A549 (cell line): ENCODE results near the gene MED13L. TPM values are rescaled to one million over a fixed set of nuclear protein-coding genes. Genes with fewer than 3 reads are reported as not detected.

Experiments used
- ATAC-seq, 2 experiments: fragments of 200-7000 bp in 1 of 2; fragments of >200 bp in 1 of 2; cut with Nextera tagmentation in 1 of 2; cut with Tn5 transposase in 1 of 2; 3 replicates each; pipeline versions ENCODE4 v1.8.0 to v1.9.1; 2018 to 2020; ENCODE audit warnings: mild to moderate bottlenecking in 1 of 2, moderate library complexity in 1 of 2
- CTCF ChIA-PET: fragments of 300-600 bp; sonication (Branson Sonifier 250); formaldehyde crosslinking; extraction: SDS; loops from one replicate; lab custom pipeline; 2021; ENCODE audit warnings: antibody characterized with exemption, inconsistent platforms; lab: Yijun Ruan, JAX
- POLR2A ChIA-PET: fragments of 350-600 bp; formaldehyde crosslinking; extraction: SDS; loops from one replicate; lab custom pipeline; 2021; ENCODE audit warnings: antibody characterized with exemption, inconsistent platforms; lab: Yijun Ruan, JAX
- DNase-seq, 2 experiments: peaks; one replicate each; pipeline versions ENCODE4 v3.0.0 to v3.0.0-alpha.2; 2011 to 2016; ENCODE audit warnings: low read depth in 1 of 2, low spot score in 1 of 2
- FAIRE-seq: peaks from 2 replicates; lab custom pipeline; 2011; peaks lifted over from hg19 to GRCh38; lab: Jason Lieb, UNC
- H3K27ac ChIP-seq, 2 experiments: fragments of >200 bp; sonication (Bioruptor Twin); formaldehyde crosslinking; 3 replicates each; pipeline ENCODE4 v1.5.1; 2016 to 2017
- H3K4me1 ChIP-seq: fragments of >200 bp; sonication (Bioruptor Twin); formaldehyde crosslinking; 3 replicates; pipeline ENCODE4 v1.6.1; 2016
- H3K4me2 ChIP-seq: fragments of >200 bp; sonication (Bioruptor Twin); formaldehyde crosslinking; 3 replicates; pipeline ENCODE4 v1.6.1; 2016
- H3K4me3 ChIP-seq: fragments of >200 bp; sonication (Bioruptor Twin); formaldehyde crosslinking; 3 replicates; pipeline ENCODE4 v1.5.1; 2016
- H3K9me3 ChIP-seq: fragments of >200 bp; sonication (Bioruptor Twin); formaldehyde crosslinking; 3 replicates; pipeline ENCODE4 v1.6.1; 2016
- BCL3 ChIP-seq: fragments of >200 bp; sonication (Bioruptor Twin); formaldehyde crosslinking; IDR thresholded peaks from 3 replicates; pipeline ENCODE4 v1.6.1; 2016
- CBX2 ChIP-seq: fragments of 200-600 bp; sonication (generic); IDR thresholded peaks from 2 replicates; pipeline ENCODE4 v1.6.1; 2016; ENCODE audit warnings: low read depth, mild to moderate bottlenecking, borderline replicate concordance
- CTCF ChIP-seq: fragments of >200 bp; sonication (Bioruptor Twin); formaldehyde crosslinking; IDR thresholded peaks from 3 replicates; pipeline ENCODE4 v1.5.1; 2016
- EHMT2 ChIP-seq: fragments of 200-600 bp; sonication (generic); IDR thresholded peaks from 2 replicates; pipeline ENCODE4 v1.6.1; 2016; ENCODE audit warnings: antibody characterized with exemption, low read depth, mild to moderate bottlenecking, moderate library complexity
- EP300 ChIP-seq, 2 experiments: fragments of >200 bp; sonication (Bioruptor Twin); formaldehyde crosslinking; IDR thresholded peaks; 2 replicates in 1 of 2; 3 replicates in 1 of 2; pipeline ENCODE4 v1.6.1; 2016 to 2017
- HDAC2 ChIP-seq: fragments of 200-600 bp; sonication (generic); IDR thresholded peaks from 2 replicates; pipeline ENCODE4 v1.6.1; 2016
- HMGXB4 ChIP-seq: fragments of 250-450 bp; sonication (Bioruptor Pico); IDR thresholded peaks from 2 replicates; pipeline ENCODE4 v1.5.0; 2021; ENCODE audit warnings: mild to moderate bottlenecking, moderate library complexity, borderline replicate concordance
- JUNB ChIP-seq: fragments of >200 bp; sonication (Bioruptor Twin); formaldehyde crosslinking; IDR thresholded peaks from 2 replicates; pipeline ENCODE4 v1.6.1; 2016
- KDM5A ChIP-seq: fragments of 200-600 bp; sonication (generic); IDR thresholded peaks from 2 replicates; pipeline ENCODE4 v1.6.1; 2016; ENCODE audit warnings: antibody characterized with exemption, mild to moderate bottlenecking
- MAFK ChIP-seq: fragments of 450-650 bp; IDR thresholded peaks from 2 replicates; pipeline ENCODE4 v1.6.1; 2014; ENCODE audit not compliant: partially characterized antibody
- MYC ChIP-seq: IDR thresholded peaks from 2 replicates; pipeline ENCODE4 v1.6.1; 2012; ENCODE audit warnings: mild to moderate bottlenecking, inconsistent platforms, low read length, improper control_type of control experiment, borderline replicate concordance
- PBX3 ChIP-seq: IDR thresholded peaks from 2 replicates; pipeline ENCODE4 v1.6.1; 2012
- POLR2AphosphoS2 ChIP-seq: conservative IDR thresholded peaks from 2 replicates; pipeline ENCODE4 v1.6.1; 2012; ENCODE audit warnings: low read length, improper control_type of control experiment, inconsistent platforms
- RARB ChIP-seq: fragments of 250-450 bp; sonication (Bioruptor Pico); IDR thresholded peaks from 2 replicates; pipeline ENCODE4 v1.8.0; 2021; ENCODE audit warnings: mild to moderate bottlenecking, moderate library complexity
- RCOR1 ChIP-seq: fragments of 150-350 bp; IDR thresholded peaks from 2 replicates; pipeline ENCODE4 v1.6.1; 2014; ENCODE audit warnings: antibody characterized with exemption, low read length, low read depth
- ZFP36 ChIP-seq: fragments of 450-650 bp; IDR thresholded peaks from 2 replicates; pipeline ENCODE4 v1.6.1; 2014; ENCODE audit warnings: borderline replicate concordance; ENCODE audit not compliant: partially characterized antibody
- ZNF302 ChIP-seq: fragments of 250-450 bp; sonication (Bioruptor Pico); IDR thresholded peaks from 2 replicates; pipeline ENCODE4 v1.9.0; 2021; ENCODE audit warnings: inconsistent platforms, mild to moderate bottlenecking, moderate library complexity
- ZSCAN20 ChIP-seq: fragments of 250-450 bp; sonication (Bioruptor Pico); IDR thresholded peaks from 2 replicates; pipeline ENCODE4 v1.8.0; 2022; ENCODE audit warnings: mild to moderate bottlenecking, moderate library complexity
- polyA plus RNA-seq, 4 experiments: library from polyadenylated mRNA; depleted of rRNA in 3 of 4; stranded (reverse); fragments of >200 nt; fragmentation: RNase III in 1 of 4; extraction: RNeasy Plus Mini Kit Qiagen cat#74134 plus additional on column Dnase treatment in 1 of 4; gene quantifications; 2 replicates in 3 of 4; 3 replicates in 1 of 4; pipeline ENCODE4 v1.2.3, GENCODE V29; 2011 to 2017

MED13L gene
- polyA plus RNA-seq, 2 of the 4 experiments (the other 2 are of a cell fraction), result 23.2 to 134 TPM

GRCh38 chr12:116092162-116092561 lies 185.3 kb downstream of the MED13L start (continued):
- TF ChIP-seq CTCF, result no peak

- ChIA-PET POLR2A (no interaction called here), CTCF (interaction anchor here (0.7 to 1.2 kb wide), 2 partner anchors 15 to 24 kb away, joined by 3 read pairs; no protein-coding TSS in a partner anchor)
- TF ChIP-seq ZFP36 (no peak), POLR2AphosphoS2 (no peak), PBX3 (no peak), MYC (no peak), RCOR1 (no peak), ZSCAN20 (CRISPR knock-in tag) (no peak), HDAC2 (no peak), JUNB (no peak), RARB (no peak), MAFK (no peak), EP300 (IDR thresholded peaks at IDR 0.05) (no peak), KDM5A (no peak), CTCF (no peak), ZNF302 (CRISPR knock-in tag) (no peak), CBX2 (no peak), BCL3 (no peak), HMGXB4 (CRISPR knock-in tag) (no peak), EHMT2 (no peak)
- H3K4me1 ChIP-seq, result 0 out of 3 replicates have a peak, but pooled peaks cover 8% of the 10 kb centered on the region
- H3K4me3 ChIP-seq, result no peak overlapping the region
- no peak for FAIRE-seq
- no peak overlapping the region for H3K4me2 ChIP-seq
- H3K27ac ChIP-seq, result no peak overlapping the region
- no peaks in the 10 kb centered on the region for H3K9me3 ChIP-seq
- no peak for DNase-seq
- no peak for ATAC-seq
Observed at GRCh38 chr12:116091579-116091978, 185.9 kb downstream of the MED13L start.
